ENCODE data around the gene BDKRB1.

- no peak for TF ChIP-seq TAF1 (IDR thresholded peaks at IDR 0.05; ENCODE audit: low read depth)
- no peak for TF ChIP-seq REST (IDR thresholded peaks at IDR 0.05; ENCODE audit: low read depth)
- no peak for TF ChIP-seq YY1 (IDR thresholded peaks at IDR 0.05; ENCODE audit: low read depth)
- no peak for TF ChIP-seq RAD21 (IDR thresholded peaks at IDR 0.05; ENCODE audit: low read depth)
- no peak for TF ChIP-seq CEBPB (IDR thresholded peaks at IDR 0.05)
- no peak for TF ChIP-seq EP300 (IDR thresholded peaks at IDR 0.05; ENCODE audit: borderline replicate concordance)
- TF ChIP-seq EGR1 (IDR thresholded peaks at IDR 0.05) = no peak
- TF ChIP-seq FOXM1 (IDR thresholded peaks at IDR 0.05; ENCODE audit: borderline replicate concordance, low read depth) = no peak
- TF ChIP-seq USF1 (IDR thresholded peaks at IDR 0.05) = no peak
These were observed 2.9 kb upstream of the BDKRB1 start for GRCh38 chr14:96252999-96253539.
